RWPE2 (cell line): ENCODE results near the gene NRM.

Experiments used
- ATAC-seq: fragments of 200-7000 bp; cut with Tn5 transposase; 3 replicates; pipeline ENCODE4 v1.9.1; 2021; ENCODE audit warnings: low read depth
- DNase-seq: peaks from one replicate; pipeline ENCODE4 v3.0.0-alpha.2; 2020; ENCODE audit warnings: low spot score
- H3K27ac ChIP-seq: fragments of 450-650 bp; 2 replicates; pipeline ENCODE4 v1.5.1; 2017; ENCODE audit warnings: mild to moderate bottlenecking; ENCODE audit not compliant: poor library complexity, severe bottlenecking
- H3K27me3 ChIP-seq: fragments of 250-450 bp; sonication (Bioruptor Pico); 2 replicates; pipeline ENCODE4 v1.5.1; 2021; ENCODE audit warnings: mild to moderate bottlenecking, moderate library complexity; ENCODE audit not compliant: insufficient read depth, poor library complexity, severe bottlenecking
- H3K36me3 ChIP-seq: fragments of 250-450 bp; sonication (Bioruptor Pico); 2 replicates; pipeline ENCODE4 v1.5.1; 2020; ENCODE audit warnings: low read depth, mild to moderate bottlenecking, moderate library complexity
- H3K4me1 ChIP-seq: fragments of 250-450 bp; sonication (Bioruptor Pico); 2 replicates; pipeline ENCODE4 v1.5.1; 2021; ENCODE audit warnings: mild to moderate bottlenecking, moderate library complexity; ENCODE audit not compliant: insufficient read depth, poor library complexity, severe bottlenecking
- H3K4me3 ChIP-seq: fragments of 250-450 bp; sonication (Bioruptor Pico); 2 replicates; pipeline ENCODE4 v1.5.1; 2021; ENCODE audit warnings: mild to moderate bottlenecking, moderate library complexity; ENCODE audit not compliant: severe bottlenecking
- H3K9me3 ChIP-seq: fragments of 250-450 bp; sonication (Bioruptor Pico); 2 replicates; pipeline ENCODE4 v1.5.1; 2021; ENCODE audit warnings: mild to moderate bottlenecking, moderate library complexity; ENCODE audit not compliant: severe bottlenecking
- CTCF ChIP-seq: fragments of 450-650 bp; IDR thresholded peaks from one replicate; pipeline ENCODE4 v1.5.1; 2017; ENCODE audit warnings: mild to moderate bottlenecking, moderate library complexity; ENCODE audit not compliant: poor library complexity, severe bottlenecking

Gene NRM

GRCh38 chr6:30690403-30691207, at the start of gene NRM:
TSS of gene NRM (minus strand) at chr6:30690984. CDS start at chr6:30690974, 10 bp downstream.
- peaks cover 17% of the 10 kb centered on the region for H3K4me1 ChIP-seq
- peak; percentile 91 for DNase-seq
- H3K36me3 ChIP-seq, result peaks cover 2% of the 10 kb centered on the region
- H3K4me3 ChIP-seq, result peak within 1 kb of the TSS; percentile 58
- peak within 1 kb of the TSS; percentile 95 for H3K27ac ChIP-seq
- peak; percentile 58 for ATAC-seq
- TF ChIP-seq CTCF, result no peak
- H3K9me3 ChIP-seq, result no peaks in the 10 kb centered on the region
- no peaks in the 10 kb centered on the region for H3K27me3 ChIP-seq

- Histone ChIP-seq H3K9me3 (no peaks in the 10 kb centered on the region), H3K4me1 (no peaks in the 10 kb centered on the region), H3K36me3 (peaks cover 68% of the 10 kb centered on the region), H3K27ac (peak overlapping the region; percentile 98), H3K4me3 (no peak overlapping the region), H3K27me3 (no peaks in the 10 kb centered on the region)
- ATAC-seq (no peak), DNase-seq (no peak)
- TF ChIP-seq CTCF, result no peak
Measured at GRCh38 chr6:30740540-30740870, 49.7 kb upstream of the NRM start.

- H3K27ac ChIP-seq, result no peak overlapping the region
- H3K9me3 ChIP-seq, result no peaks in the 10 kb centered on the region
- no peaks in the 10 kb centered on the region for H3K4me1 ChIP-seq
- DNase-seq (no peak), ATAC-seq (no peak)
- no peak for TF ChIP-seq CTCF
- no peak overlapping the region for H3K4me3 ChIP-seq
- H3K27me3 ChIP-seq, result no peaks in the 10 kb centered on the region
- H3K36me3 ChIP-seq, result peaks cover 75% of the 10 kb centered on the region
Measured at GRCh38 chr6:30738532-30738931, 47.7 kb upstream of the NRM start.

- DNase-seq (no peak), ATAC-seq (no peak)
- Histone ChIP-seq H3K4me1 (no peaks in the 10 kb centered on the region), H3K36me3 (peaks cover 76% of the 10 kb centered on the region), H3K27me3 (no peaks in the 10 kb centered on the region), H3K4me3 (no peak overlapping the region), H3K9me3 (no peaks in the 10 kb centered on the region), H3K27ac (no peak overlapping the region)
- no peak for TF ChIP-seq CTCF
Measured at GRCh38 chr6:30735668-30736314, 45.0 kb upstream of the NRM start.
